ENCODE data around the gene COX4I2.

The COX4I2 gene

GRCh38 chr20:31678389-31679356, 41.0 kb downstream of the COX4I2 start:
- DNase-seq: no peak

- no peak for DNase-seq
These were observed 41.9 kb downstream of the COX4I2 start for GRCh38 chr20:31679357-31680285.

GRCh38 chr20:31680286-31681127, 42.8 kb downstream of the COX4I2 start:
- DNase-seq: no peak

- no peak for DNase-seq
These were observed 43.5 kb downstream of the COX4I2 start for GRCh38 chr20:31681128-31681727.

GRCh38 chr20:31681769-31682168, 44.1 kb downstream of the COX4I2 start:
- no peak for DNase-seq

- DNase-seq: no peak
These were observed 44.6 kb downstream of the COX4I2 start for GRCh38 chr20:31682352-31682751.

GRCh38 chr20:31682927-31683326, 45.2 kb downstream of the COX4I2 start:
- DNase-seq: no peak

GRCh38 chr20:31684153-31685015, 46.7 kb downstream of the COX4I2 start:
- no peak for DNase-seq

- DNase-seq: no peak
These were observed 48.3 kb downstream of the COX4I2 start for GRCh38 chr20:31685853-31686643.

GRCh38 chr20:31687777-31688176, 50.1 kb downstream of the COX4I2 start:
- no peak for DNase-seq

- no peak for DNase-seq
These were observed 51.4 kb downstream of the COX4I2 start for GRCh38 chr20:31689141-31689540.

- no peak for DNase-seq
These were observed 52.5 kb downstream of the COX4I2 start for GRCh38 chr20:31690124-31690666.

GRCh38 chr20:31691646-31692275, 54.0 kb downstream of the COX4I2 start:
- DNase-seq: no peak

- DNase-seq: no peak
These were observed 55.7 kb downstream of the COX4I2 start for GRCh38 chr20:31693402-31693801.

- DNase-seq: no peak
These were observed 56.4 kb downstream of the COX4I2 start for GRCh38 chr20:31693987-31694661.

Measured in activated naive CD4-positive, alpha-beta T cell treated with Interleukin-2 at 50 U/mL for 16 hours (primary cell).